Stimulated activated naive CD8-positive, alpha-beta T cell treated with anti-CD3 and anti-CD28 coated beads, Interleukin-15, amount 100 ng/mL, for 72 hours (primary cell): ENCODE measurements around the gene SYNE3.
A peak's percentile ranks its signal among the peaks of the same experiment; 100 is the strongest.

Experiments
- ATAC-seq: fragments of 150-1000 bp; cut with Tn5 transposase; 2 replicates; pipeline ENCODE4 v1.10.0; 2021; ENCODE audit warnings: mild to moderate bottlenecking, moderate library complexity
- DNase-seq, 2 donors: peaks; one replicate each; pipeline ENCODE4 v3.0.0; 2021 to 2022
- H3K27ac Mint-ChIP-seq, 2 donors: one replicate each; pipeline ENCODE4 v1.8.0; 2022; ENCODE audit warnings: mild to moderate bottlenecking in 2 of 2, mixed read lengths in 2 of 2, moderate library complexity in 2 of 2
- H3K27me3 Mint-ChIP-seq: one replicate; pipeline ENCODE4 v1.8.0; 2022; ENCODE audit warnings: mixed read lengths
- H3K4me1 Mint-ChIP-seq: one replicate; pipeline ENCODE4 v1.8.0; 2022; ENCODE audit warnings: mild to moderate bottlenecking, mixed read lengths
- H3K4me3 Mint-ChIP-seq, 2 donors: one replicate each; pipeline ENCODE4 v1.8.0; 2022; ENCODE audit warnings: mild to moderate bottlenecking in 2 of 2, mixed read lengths in 2 of 2, moderate library complexity in 1 of 2
- H3K9me3 Mint-ChIP-seq, 2 donors: one replicate each; pipeline ENCODE4 v1.8.0; 2022; ENCODE audit warnings: mixed read lengths in 2 of 2

SYNE3 gene

DNA sequence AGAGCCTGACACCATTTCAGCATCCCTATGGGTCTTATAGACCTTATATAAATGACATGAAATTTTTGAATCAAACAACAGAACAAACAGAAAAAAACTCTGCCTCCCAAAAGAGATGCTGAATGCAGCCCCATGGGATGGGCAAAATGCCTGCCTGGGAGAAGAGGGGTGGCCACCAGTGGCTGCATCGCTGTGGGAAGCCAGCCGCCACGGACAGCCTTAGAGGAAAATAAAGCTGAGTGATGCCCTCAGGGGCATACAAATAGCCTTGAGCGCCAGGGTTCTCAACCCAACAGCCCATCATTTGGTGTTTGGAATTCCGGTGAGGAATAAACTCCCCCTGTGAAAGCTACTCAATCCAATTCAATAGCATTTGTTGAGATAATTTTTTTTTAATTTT lies 22.9 kb downstream of the SYNE3 start:
- ATAC-seq (no peak), DNase-seq (no peak)
- H3K27ac Mint-ChIP-seq: no peak overlapping the region
- H3K4me1 Mint-ChIP-seq: peaks cover 61% of the 10 kb centered on the region
- H3K27me3 Mint-ChIP-seq: no peaks in the 10 kb centered on the region
- H3K9me3 Mint-ChIP-seq: no peaks in the 10 kb centered on the region
- no peak overlapping the region for H3K4me3 Mint-ChIP-seq

DNA sequence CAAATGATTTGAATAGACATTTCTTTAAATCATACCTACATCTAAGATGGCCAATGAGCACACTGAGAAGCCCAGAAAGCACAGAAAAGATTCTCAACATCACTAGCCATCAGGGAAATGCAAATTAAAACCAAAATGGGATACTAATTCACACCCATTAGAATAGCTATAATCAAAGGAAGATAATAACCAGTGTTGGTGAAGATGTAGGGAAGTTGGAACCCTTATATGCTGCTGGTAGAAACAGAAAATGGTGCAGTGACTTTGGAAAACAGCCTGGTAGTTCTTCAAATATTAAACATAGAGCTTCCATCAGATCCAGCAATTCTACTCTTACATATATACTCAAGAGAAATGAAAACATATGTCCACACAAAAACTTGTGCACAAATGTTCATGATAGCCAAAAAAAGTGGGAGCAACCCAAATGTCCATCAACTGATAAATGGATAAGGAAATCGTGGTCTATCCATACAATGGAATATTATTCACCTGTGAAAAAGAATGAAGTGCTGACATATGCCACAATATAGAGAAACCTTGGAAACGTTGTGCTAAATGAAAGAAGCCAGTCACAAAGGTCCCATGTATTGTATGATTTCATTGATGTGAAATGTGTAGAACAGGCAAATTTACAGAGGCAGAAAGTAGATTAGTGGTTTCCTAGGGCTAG lies 24.4 kb downstream of the SYNE3 start:
- ATAC-seq: no peak
- H3K27me3 Mint-ChIP-seq: no peaks in the 10 kb centered on the region
- H3K9me3 Mint-ChIP-seq: no peaks in the 10 kb centered on the region
- H3K27ac Mint-ChIP-seq: no peak overlapping the region
- no peak for DNase-seq
- no peak overlapping the region for H3K4me3 Mint-ChIP-seq
- H3K4me1 Mint-ChIP-seq: peaks cover 53% of the 10 kb centered on the region

DNA sequence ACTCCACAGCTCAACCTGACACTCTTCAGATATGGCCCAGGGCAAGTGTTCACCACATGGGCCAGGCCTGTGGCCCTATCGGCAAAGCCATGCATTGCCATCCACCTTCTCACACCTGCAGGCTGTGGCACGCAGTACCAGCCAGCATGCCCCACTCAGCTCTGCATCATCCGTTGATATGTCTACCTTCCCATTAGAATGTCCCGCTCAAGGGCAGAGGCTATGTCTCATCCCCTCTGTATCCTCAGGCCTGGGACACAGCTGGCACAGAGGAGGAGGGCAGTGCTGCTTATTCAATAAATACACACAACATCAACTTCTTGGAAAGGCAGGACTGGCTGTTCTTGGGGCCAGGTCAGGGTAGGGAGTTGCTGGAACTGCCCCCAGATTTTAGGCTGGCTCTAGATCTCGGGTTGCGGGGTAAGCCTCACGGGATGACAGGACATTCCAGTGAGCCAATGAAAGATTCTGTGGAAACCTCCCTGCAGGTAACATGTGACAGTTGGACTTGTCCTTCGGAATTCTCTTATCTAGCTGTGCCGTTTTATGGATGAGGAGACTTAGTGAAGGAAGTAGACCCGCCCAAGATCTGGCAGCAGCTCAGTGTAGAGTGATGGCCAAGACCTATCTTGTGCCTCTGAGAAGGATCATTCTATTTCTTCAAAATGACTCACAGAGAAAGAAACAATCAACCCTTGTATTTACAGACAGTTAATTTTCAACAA lies 25.6 kb downstream of the SYNE3 start:
- Mint-ChIP-seq H3K9me3 (no peaks in the 10 kb centered on the region), H3K4me3 (no peak overlapping the region), H3K4me1 (peaks cover 53% of the 10 kb centered on the region), H3K27ac (no peak overlapping the region), H3K27me3 (no peaks in the 10 kb centered on the region)
- DNase-seq (no peak), ATAC-seq (no peak)

DNA sequence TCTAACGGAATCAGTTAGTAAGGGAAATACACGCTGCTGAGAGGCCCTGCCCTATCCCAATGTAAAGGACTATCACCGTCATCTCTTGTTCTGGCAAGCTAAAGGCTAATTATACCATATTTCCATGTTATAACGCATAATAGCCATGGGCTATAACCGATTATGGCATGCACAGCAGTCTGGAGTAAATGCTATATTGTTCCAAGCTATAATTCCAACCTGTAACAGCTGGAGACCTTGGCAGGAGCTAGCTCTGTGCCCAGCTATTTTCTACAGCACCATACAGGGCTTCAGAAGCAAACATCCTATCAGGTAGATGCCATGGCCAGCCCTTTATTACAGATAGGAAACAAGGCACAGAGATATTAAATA lies 26.3 kb downstream of the SYNE3 start:
- H3K27me3 Mint-ChIP-seq: no peaks in the 10 kb centered on the region
- ATAC-seq (no peak), DNase-seq (no peak)
- H3K9me3 Mint-ChIP-seq: no peaks in the 10 kb centered on the region
- H3K27ac Mint-ChIP-seq: no peak overlapping the region
- H3K4me3 Mint-ChIP-seq: no peak overlapping the region
- peaks cover 52% of the 10 kb centered on the region for H3K4me1 Mint-ChIP-seq

DNA sequence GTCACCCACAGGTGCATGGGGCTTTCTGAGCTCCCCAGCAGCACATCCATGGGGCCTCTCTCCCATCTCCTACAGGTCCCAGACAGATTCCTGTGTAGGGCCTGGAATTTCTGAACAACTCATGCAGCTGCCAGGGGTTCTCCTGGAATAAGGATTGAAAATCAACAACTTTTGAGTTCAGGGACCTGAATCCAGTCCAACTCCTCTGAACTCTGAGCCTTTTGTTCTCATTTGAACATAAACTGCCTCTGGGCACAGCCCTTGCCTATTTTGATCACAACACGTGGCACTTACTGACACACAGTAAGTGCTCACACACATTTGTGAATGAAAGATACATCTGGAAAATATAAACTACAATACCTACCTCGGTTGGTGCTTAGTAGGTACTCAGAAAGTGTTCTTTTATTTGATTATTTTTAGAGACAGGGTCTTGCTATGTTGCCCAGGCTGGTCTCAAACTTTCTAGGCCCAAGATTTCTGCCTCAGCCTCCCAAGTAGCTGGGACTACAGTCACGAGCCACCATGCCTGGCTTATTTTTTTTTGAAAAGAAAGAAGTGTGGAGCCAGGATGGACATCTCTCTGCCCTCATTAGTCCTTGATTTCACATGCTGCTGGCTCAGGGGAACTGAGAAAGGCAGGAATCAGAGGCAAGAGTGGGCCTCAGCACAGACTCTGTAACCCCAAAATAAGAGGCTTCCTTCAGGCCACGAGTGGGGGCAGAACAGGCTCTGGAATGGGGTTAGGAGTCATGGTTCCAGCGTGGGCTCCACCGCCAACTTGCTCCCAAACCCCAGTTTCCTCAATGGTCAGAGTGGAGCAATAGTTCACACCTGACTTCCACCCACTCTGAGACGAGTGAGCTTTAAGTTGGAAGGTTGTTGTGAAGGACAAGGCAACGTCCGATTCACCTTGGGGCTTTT lies 27.0 kb downstream of the SYNE3 start:
- ATAC-seq: no peak
- no peak overlapping the region for H3K27ac Mint-ChIP-seq
- no peak overlapping the region for H3K4me3 Mint-ChIP-seq
- H3K9me3 Mint-ChIP-seq: no peaks in the 10 kb centered on the region
- peaks cover 46% of the 10 kb centered on the region for H3K4me1 Mint-ChIP-seq
- DNase-seq: no peak
- H3K27me3 Mint-ChIP-seq: no peaks in the 10 kb centered on the region

DNA sequence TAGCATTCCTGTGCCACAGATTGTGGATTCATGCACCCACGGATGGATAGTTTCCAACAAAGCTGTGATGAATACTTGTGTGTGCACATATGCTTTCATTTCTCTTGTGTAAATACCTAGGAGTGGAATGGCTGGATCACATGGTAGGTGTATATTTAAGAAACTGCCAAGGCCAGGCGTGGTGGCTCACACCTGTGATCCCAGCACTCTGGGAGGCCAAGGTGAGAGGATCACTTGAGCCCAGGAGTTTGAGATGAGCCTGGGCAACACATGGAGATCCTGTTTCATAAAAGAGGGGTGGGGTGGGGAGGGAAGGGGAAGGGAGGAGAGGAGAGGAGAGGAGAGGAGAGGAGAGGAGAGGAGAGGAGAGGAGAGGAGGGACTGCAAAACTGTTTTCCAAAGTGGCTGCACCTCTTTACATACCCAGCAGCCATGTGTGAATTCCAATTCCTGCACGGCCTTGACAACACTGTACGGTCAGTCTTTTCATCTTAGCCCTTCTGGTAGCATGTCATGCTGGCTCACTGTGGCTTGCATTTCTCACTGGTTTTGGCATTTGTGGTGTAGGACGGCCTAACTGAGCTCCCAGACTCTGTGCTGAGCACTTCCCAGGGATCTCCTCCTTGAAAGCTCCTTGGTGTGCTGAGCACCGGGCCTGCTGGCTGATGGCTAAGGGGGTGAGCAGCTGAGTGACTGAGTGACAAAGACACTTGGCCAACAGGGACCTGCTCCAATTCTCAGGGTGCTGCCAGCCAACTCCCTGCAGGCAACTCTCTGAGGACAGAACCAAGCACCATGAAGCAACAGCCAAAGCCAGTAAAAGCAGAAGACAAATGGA lies 27.9 kb downstream of the SYNE3 start:
- peak overlapping the region in 1 of 2 donors; percentile 61 for H3K27ac Mint-ChIP-seq
- no peak overlapping the region for H3K4me3 Mint-ChIP-seq
- H3K4me1 Mint-ChIP-seq: peaks cover 49% of the 10 kb centered on the region

DNA sequence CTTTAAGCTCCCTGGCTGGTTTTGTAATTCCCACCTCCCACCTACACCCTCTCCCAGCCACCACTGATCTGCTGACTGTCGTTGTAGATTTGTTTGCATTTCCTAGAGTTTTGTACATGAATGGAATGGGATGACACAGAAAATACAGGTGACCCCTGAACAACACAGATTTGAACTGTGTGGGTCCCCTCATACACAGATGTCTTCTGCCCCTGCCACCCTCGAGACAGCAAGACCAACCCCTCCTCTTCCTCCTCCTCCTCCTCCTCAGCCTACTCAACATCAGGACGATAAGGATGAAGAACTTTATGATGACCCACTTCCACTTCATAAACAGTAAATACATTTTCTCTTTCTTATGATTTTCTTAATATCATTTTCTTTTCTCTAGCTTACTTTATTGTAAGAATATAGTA lies 28.8 kb downstream of the SYNE3 start:
- H3K4me3 Mint-ChIP-seq: no peak overlapping the region
- H3K27ac Mint-ChIP-seq: peak overlapping the region; percentile 52 to 90
- peaks cover 57% of the 10 kb centered on the region for H3K4me1 Mint-ChIP-seq
- ATAC-seq: no peak
- no peak for DNase-seq
- H3K27me3 Mint-ChIP-seq: no peaks in the 10 kb centered on the region
- no peaks in the 10 kb centered on the region for H3K9me3 Mint-ChIP-seq

More for the DNA sequence above, 27.9 kb downstream of the SYNE3 start:
- Mint-ChIP-seq H3K27me3 (no peaks in the 10 kb centered on the region), H3K9me3 (no peaks in the 10 kb centered on the region)
- DNase-seq: no peak
- ATAC-seq: no peak

DNA sequence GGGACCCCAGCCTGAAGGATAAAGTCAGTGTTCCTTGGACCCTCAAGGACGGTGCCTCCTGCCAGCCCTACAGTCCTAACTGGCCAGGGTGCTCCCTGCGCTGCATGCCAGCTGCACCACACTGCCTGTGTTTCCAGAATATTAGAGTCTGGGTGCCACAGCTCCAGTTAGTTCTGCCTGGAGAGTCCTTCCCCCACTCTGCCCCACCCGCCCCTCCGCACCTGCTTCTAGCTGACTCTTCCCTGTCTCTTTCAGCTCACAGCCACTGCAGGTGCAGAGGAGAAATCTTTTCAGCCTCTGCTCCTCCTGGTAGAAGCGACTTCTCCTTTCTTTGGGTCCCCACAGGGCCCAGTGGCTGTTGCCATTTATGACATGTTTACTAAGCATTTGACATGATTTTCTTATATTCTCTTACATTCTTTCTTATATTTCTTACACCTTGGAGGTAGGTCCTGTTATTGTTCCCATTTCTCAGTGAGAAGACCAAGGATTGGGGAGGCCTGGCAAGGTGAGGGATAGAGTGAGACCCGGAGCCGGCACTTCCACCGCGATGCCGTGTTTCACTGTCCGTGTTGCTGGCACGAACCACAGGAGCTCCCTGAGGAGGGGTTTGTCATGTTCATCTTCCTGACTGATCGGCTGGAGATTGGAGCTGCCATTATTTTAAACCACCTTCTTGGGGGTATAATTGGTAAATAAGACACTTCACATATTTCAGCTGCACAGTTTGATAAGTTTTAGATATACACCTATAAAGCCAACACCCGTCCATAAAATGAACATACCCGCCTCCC lies 29.4 kb downstream of the SYNE3 start:
- H3K9me3 Mint-ChIP-seq: no peaks in the 10 kb centered on the region
- ATAC-seq (no peak), DNase-seq (no peak)
- no peak overlapping the region for H3K4me3 Mint-ChIP-seq
- peak overlapping the region in 1 of 2 donors; percentile 79 for H3K27ac Mint-ChIP-seq
- no peaks in the 10 kb centered on the region for H3K27me3 Mint-ChIP-seq
- peaks cover 56% of the 10 kb centered on the region for H3K4me1 Mint-ChIP-seq

DNA sequence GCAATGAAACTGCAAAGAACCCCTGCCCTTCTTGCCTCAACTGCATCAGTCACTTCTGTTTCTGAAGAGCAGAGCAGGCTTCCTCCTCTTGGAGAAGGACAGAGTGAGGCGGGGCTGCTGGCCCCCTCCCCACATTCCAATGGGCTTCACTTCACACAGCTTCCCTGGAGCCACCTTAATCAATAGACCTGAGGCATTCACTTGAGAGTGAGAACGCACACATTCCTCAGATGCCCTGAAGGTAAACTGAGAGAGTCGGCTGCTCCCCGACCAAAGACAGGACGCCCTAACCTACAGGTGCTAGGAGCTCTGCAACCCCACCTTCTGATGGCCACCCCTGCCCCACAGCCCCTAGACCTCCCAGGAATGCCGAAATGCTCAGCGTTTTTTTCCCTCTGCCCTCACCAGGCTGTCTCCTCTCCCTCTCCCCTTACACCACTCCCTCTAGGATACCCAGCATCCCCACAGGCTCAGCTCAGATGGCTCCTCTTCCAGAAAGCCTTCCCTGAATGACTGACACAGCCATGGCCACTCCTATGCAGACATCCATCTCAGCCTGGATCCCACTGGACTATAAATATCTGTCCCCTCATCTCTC lies 31.1 kb downstream of the SYNE3 start:
- Mint-ChIP-seq H3K4me1 (peaks cover 62% of the 10 kb centered on the region), H3K9me3 (no peaks in the 10 kb centered on the region), H3K4me3 (no peak overlapping the region), H3K27me3 (no peaks in the 10 kb centered on the region), H3K27ac (peak overlapping the region in 1 of 2 donors; percentile 84)
- DNase-seq: no peak
- ATAC-seq: no peak

DNA sequence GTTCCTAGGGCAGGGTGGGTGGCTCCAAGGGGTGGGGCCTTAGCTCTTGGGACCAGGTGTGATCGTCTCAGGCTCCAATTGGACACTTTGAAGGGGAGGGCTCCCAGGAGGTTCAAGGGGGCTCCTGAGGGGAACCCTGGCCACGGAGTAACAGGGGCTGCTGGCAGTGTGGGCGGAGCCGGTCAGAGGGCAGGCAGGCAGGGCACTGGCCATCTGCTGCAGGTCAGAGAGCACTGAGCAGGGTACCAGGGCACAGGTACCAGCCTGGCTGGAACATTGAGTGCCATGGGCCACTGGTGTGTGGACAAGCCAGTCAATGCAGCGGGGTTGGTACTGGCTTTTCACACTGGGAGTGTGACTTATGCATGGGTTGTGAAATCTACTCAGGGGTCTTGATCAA lies 32.2 kb downstream of the SYNE3 start:
- H3K9me3 Mint-ChIP-seq: no peaks in the 10 kb centered on the region
- ATAC-seq (no peak), DNase-seq (no peak)
- H3K27me3 Mint-ChIP-seq: no peaks in the 10 kb centered on the region
- peaks cover 72% of the 10 kb centered on the region for H3K4me1 Mint-ChIP-seq
- H3K4me3 Mint-ChIP-seq: no peak overlapping the region
- no peak overlapping the region for H3K27ac Mint-ChIP-seq

DNA sequence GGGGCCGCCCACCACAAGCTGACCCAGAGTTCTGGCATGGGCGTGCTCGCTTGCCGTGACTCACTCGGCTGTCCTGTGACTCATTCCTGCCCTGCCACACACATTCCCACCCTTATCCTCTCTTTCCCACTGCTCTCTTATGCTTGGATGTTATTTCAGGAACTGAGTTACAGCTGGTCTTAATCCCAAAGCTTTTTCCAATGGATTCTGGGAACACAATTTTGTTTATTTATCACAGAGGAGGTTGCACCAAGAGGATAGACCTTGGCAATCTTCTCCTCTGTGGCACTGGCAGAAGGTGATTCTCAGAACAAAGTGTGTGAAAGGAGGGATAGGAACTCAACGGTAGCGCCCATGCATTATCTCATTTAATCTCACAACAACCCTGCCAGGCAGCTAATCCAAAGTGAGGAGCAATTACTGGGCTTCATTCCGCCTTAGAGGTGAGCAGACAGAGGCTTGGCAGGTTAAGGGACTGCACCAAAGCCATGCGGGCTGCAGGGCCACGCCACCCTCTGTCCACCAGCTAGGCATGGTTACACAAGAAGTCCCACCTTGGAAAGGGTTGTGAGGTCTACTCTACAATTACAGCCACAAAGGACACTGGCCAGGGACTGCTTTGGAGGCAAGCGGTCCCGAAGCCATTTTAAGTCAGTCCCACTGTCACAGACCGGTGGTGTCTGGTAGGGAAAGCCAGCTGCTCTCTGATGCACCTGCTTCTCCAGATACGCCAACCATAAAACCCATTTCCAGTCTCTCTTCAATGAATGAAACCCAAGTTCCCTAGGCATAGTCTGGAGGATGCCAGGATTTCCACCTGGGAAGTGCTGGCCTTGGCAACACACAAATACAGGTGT lies 32.9 kb downstream of the SYNE3 start:
- no peaks in the 10 kb centered on the region for H3K27me3 Mint-ChIP-seq
- peaks cover 71% of the 10 kb centered on the region for H3K4me1 Mint-ChIP-seq
- H3K9me3 Mint-ChIP-seq: no peaks in the 10 kb centered on the region
- DNase-seq (no peak), ATAC-seq (no peak)
- no peak overlapping the region for H3K4me3 Mint-ChIP-seq
- H3K27ac Mint-ChIP-seq: no peak overlapping the region

DNA sequence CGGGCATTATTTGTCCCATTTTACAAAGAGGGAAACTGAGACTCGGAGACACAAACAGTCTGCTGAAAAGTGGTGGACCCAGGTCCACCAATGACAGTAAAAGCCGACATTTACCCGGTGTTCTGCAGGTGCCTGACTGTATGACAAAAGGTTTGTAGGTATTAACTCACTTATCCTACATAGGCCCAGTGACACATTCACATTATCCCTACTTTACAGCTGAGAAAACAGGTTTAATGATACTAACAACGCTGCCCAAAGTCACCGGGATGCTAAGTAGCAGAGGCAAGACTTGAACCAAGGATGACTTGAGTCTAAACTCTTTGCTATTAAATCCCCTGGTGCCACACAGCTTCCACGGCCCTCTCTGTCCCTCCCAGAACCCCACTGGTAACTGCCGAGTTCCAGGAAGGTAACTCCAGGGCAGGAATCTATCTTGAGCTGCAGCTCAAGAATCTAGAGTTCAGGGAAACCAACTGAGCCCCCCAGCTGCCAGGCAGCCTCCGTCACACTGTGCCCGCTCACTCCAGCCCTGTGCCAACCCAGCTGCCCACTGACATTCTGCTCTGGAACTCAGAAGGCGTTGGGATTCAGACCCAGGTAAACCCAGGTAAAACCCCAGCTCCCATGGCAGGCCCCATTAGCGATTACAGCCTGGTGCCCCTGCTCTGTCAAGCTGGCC lies 33.7 kb downstream of the SYNE3 start:
- H3K4me1 Mint-ChIP-seq: peaks cover 78% of the 10 kb centered on the region
- DNase-seq (no peak), ATAC-seq (no peak)
- no peaks in the 10 kb centered on the region for H3K27me3 Mint-ChIP-seq
- H3K4me3 Mint-ChIP-seq: no peak overlapping the region
- H3K27ac Mint-ChIP-seq: no peak overlapping the region
- H3K9me3 Mint-ChIP-seq: no peaks in the 10 kb centered on the region

DNA sequence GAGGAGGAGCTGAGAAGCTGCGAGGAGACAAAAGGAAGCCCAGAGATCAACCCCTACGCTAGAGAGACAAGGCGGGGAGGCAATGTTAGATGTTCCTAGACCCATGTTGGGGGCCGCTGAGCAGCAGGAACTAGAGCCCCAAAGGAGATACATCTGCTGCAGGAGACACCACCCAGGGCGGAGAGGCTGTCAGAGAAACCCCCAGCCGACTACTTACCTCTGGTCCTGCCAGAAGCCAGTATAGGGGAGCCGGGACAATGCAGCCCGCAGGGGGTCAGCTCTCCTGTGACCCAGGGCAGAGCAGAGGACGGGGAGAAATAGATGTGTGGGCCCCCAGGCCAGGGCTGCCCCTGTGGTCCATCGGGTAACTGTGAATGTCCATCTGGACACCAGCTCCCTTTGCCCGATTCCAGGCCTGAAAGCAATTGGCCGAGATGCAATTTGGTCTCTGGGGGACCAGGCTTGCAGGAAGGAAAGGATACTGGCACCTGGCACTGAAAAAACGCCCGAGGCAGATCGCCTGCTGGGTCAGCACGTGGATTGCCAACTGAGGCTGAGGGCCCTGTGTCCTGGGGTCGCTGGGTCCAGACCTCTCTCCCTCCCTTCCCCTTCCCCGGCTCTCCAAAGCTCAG lies 34.9 kb downstream of the SYNE3 start:
- H3K27ac Mint-ChIP-seq: peak overlapping the region; percentile 52 to 75
- DNase-seq (no peak), ATAC-seq (no peak)
- no peaks in the 10 kb centered on the region for H3K9me3 Mint-ChIP-seq
- no peaks in the 10 kb centered on the region for H3K27me3 Mint-ChIP-seq
- H3K4me1 Mint-ChIP-seq: peaks cover 75% of the 10 kb centered on the region
- H3K4me3 Mint-ChIP-seq: peak overlapping the region in 1 of 2 donors; percentile 40
